Mucosa of descending colon (tissue), 3 donors: ENCODE results near the gene TLR4. TPM values are rescaled to one million over a fixed set of nuclear protein-coding genes. Genes with fewer than 3 reads are reported as not detected.

Experiments
- ATAC-seq: fragments of 200-7000 bp; cut with Tn5 transposase; one replicate; pipeline ENCODE4 v1.9.1; 2020; ENCODE audit warnings: mild to moderate bottlenecking, moderate library complexity
- DNase-seq, 3 donors: peaks; one replicate each; pipeline ENCODE4 v3.0.0-alpha.2; 2020
- H3K36me3 ChIP-seq: fragments of 200-600 bp; one replicate; pipeline ENCODE4 v1.8.0; 2021; ENCODE audit warnings: low read depth, mild to moderate bottlenecking
- H3K4me1 ChIP-seq: fragments of 200-600 bp; one replicate; pipeline ENCODE4 v1.8.0; 2021; ENCODE audit warnings: low read depth, mild to moderate bottlenecking
- H3K4me3 ChIP-seq: fragments of 200-600 bp; one replicate; pipeline ENCODE4 v1.8.0; 2021; ENCODE audit warnings: mild to moderate bottlenecking
- H3K9me3 ChIP-seq: fragments of 200-600 bp; one replicate; pipeline ENCODE4 v1.8.0; 2021; ENCODE audit warnings: mild to moderate bottlenecking
- CTCF ChIP-seq: fragments of 200-600 bp; IDR thresholded peaks from one replicate; pipeline ENCODE4 v1.8.0; 2022; ENCODE audit warnings: antibody characterized with exemption, mild to moderate bottlenecking
- intact Hi-C, 2 donors: fragments of 100-400 bp; cut with DNase I in 1 of 2; cut with micrococcal nuclease in 1 of 2; formaldehyde crosslinking; loops; one replicate each; pipeline versions ENCODE4 v1.11.0 to v1.11.1; 2022; cut with DNase I, micrococcal nuclease
- long read RNA-seq, 2 donors: library from polyadenylated mRNA; unstranded; transcript quantifications; one replicate each; pipeline ENCODE4 v2.0.0, GENCODE V29; 2019 to 2021
- total RNA-seq, 3 donors: library from RNA; stranded (reverse); fragmentation: NEBNext Ultra II Directional in 2 of 3; extraction: Animal tissue kit (Norgen Biotek cat#: 25700) in 2 of 3; gene quantifications; one replicate each; pipeline versions ENCODE4 v1.2.1 to v1.2.4, GENCODE V29; 2021 to 2023
- donor health status: DM: no; HTN: no; CAD: no; lungs with moderate emphysema.
- donor health status: DM: no; HTN: no; CAD: no.
- donor health status: DM: no; HTN: yes; CAD: no.

Gene TLR4
- 10 to 100 TPM in 2 of 3 donors, 1 to 10 TPM in 1; 6.9 to 16.1 (median 14.9) TPM for total RNA-seq
- long read RNA-seq, donor 1, partial matches to known transcripts, result 1 of 1 reads
- long read RNA-seq, donor 1, other reads (novel, unspliced or antisense), result 0 of 1 reads
- long read RNA-seq, donor 2, result 0 reads

- H3K9me3 ChIP-seq, result no peaks in the 10 kb centered on the region
- DNase-seq, result peak; percentile 64 to 72 (median 66)
- no peaks in the 10 kb centered on the region for H3K4me1 ChIP-seq
- TF ChIP-seq CTCF, result no peak
- H3K36me3 ChIP-seq, result no peaks in the 10 kb centered on the region
- no peak within 1 kb of the TSS for H3K4me3 ChIP-seq
- intact Hi-C loops, result no loop called here
- ATAC-seq, result peak; percentile 91
These were observed at the start of gene TLR4 for GRCh38 chr9:117704024-117704575. Gene TLR4, plus strand, starts transcription at chr9:117704403. Its CDS starts 70 bp downstream, at chr9:117704473.

GRCh38 chr9:117656002-117656401 is 48.2 kb upstream of the TLR4 start:
- Histone ChIP-seq H3K4me1 (no peaks in the 10 kb centered on the region), H3K36me3 (no peaks in the 10 kb centered on the region), H3K4me3 (no peak overlapping the region), H3K9me3 (no peaks in the 10 kb centered on the region)
- DNase-seq (no peak), ATAC-seq (no peak)
- no peak for TF ChIP-seq CTCF
- intact Hi-C loops, result no loop called here

DNA sequence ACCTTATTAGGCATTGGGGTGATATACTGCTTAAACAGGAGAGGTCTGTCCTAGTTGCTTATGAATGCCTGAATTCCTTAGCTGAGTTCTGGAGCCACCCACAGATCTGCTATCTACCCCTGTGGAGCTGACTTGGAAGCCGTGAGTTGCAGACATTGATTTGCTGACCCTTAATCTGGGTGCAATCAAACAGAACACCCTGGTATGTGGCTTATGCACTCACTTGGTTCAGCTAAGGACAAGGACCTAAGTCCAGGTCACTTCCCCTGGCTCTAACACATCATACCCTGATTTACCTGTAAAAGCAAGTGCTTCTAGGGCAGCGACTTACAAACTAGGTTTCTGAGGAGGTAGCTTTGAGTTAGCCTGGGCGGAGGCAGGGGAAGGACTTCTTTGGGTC is 41.6 kb upstream of the TLR4 start:
- DNase-seq, result no peak
- Histone ChIP-seq H3K36me3 (no peaks in the 10 kb centered on the region), H3K4me3 (no peak overlapping the region), H3K9me3 (no peaks in the 10 kb centered on the region), H3K4me1 (peaks cover 4% of the 10 kb centered on the region)
- TF ChIP-seq CTCF, result no peak
- intact Hi-C loops, result no loop called here
- no peak for ATAC-seq

GRCh38 chr9:117664419-117664818 is 39.8 kb upstream of the TLR4 start:
- intact Hi-C loops, result no loop called here
- no peak for TF ChIP-seq CTCF

DNA sequence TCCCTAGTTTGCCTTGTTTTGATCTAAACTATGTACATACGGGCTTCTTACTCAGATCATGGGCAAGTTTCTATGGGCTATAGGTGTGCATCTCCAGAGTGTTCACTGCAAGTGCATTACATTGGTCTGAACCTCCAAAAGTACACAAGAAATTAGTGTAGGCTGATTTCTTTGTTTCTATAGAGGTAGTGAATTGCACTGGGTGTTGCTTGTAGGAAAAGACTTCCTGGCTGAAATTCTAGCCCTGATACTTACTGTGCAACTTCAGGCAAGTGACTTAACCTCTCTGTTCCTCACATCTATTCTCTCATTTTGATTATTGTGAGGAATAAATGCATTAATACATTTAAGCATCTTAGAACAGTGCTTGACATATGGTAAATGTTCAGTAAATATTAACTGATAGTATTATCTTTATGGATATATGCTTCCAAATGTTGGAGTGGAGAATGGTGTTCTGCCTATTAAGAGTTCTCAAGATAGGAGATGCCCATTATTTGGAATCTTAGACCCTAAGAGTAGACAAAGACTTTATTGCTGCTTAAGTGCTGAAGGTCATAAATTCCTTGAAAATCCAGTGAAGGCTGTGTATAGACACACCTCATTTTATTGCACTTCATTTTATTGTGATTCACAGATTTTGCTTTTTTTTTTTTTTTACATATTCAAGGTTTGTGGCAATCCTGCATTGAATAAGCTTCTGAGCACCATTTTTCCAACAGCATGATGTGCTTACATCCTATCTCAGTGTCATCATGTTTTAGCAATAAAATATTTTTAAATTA is 38.4 kb upstream of the TLR4 start:
- DNase-seq (no peak), ATAC-seq (peak; percentile 70)
- intact Hi-C loops, result no loop called here
- H3K4me1 ChIP-seq, result peaks cover 4% of the 10 kb centered on the region
- H3K36me3 ChIP-seq, result no peaks in the 10 kb centered on the region
- no peak overlapping the region for H3K4me3 ChIP-seq
- H3K9me3 ChIP-seq, result no peaks in the 10 kb centered on the region
- no peak for TF ChIP-seq CTCF

More at GRCh38 chr9:117664419-117664818, 39.8 kb upstream of the TLR4 start:
- no peak for ATAC-seq
- H3K4me1 ChIP-seq, result peaks cover 4% of the 10 kb centered on the region
- H3K36me3 ChIP-seq, result no peaks in the 10 kb centered on the region
- no peak overlapping the region for H3K4me3 ChIP-seq
- DNase-seq, result no peak
- H3K9me3 ChIP-seq, result no peaks in the 10 kb centered on the region
